ENCODE results near the gene TBC1D5. TPM values are rescaled to one million over a fixed set of nuclear protein-coding genes. Genes with fewer than 3 reads are reported as not detected.

TBC1D5 gene
- total and polyA plus RNA-seq, 2 of the 4 experiments (the other 2 are of a cell fraction): 16.4 to 57.0 TPM

GRCh38 chr3:17423786-17424536, 318.5 kb downstream of the TBC1D5 start:
- Histone ChIP-seq H3K18ac (ENCODE audit: low read depth, low read length) (no peak overlapping the region), H2AK5ac (ENCODE audit: low read depth, low read length) (no peak overlapping the region), H2AFZ (replicated peaks; ENCODE audit: low read length, poor library complexity) (no peak overlapping the region), H2BK20ac (ENCODE audit: low read depth, low read length) (no peak overlapping the region), H3K4me2 (ENCODE audit: low read depth, low read length) (no peak overlapping the region), H3K23ac (ENCODE audit: low read depth, low read length) (no peak overlapping the region), H4K5ac (ENCODE audit: low read depth, low read length) (no peak overlapping the region), H2AK9ac (replicated peaks; ENCODE audit: low read depth, low read length, poor library complexity) (no peak overlapping the region), H3K36me3 (ENCODE audit: control insufficient read depth, insufficient read depth, low read length) (no peaks in the 10 kb centered on the region), H3K4ac (ENCODE audit: low read depth, low read length) (no peak overlapping the region), H2BK15ac (ENCODE audit: low read depth, low read length) (no peak overlapping the region), H3K14ac (replicated peaks; ENCODE audit: low read depth, low read length) (no peak overlapping the region), H3K9me3 (ENCODE audit: control insufficient read depth, insufficient read depth, low read length) (no peaks in the 10 kb centered on the region), H4K8ac (ENCODE audit: low read depth in 2 of 2, low read length in 2 of 2) (no peak overlapping the region), H3K9ac (ENCODE audit: low read depth, low read length) (no peak overlapping the region), H3K56ac (ENCODE audit: extremely low read depth, insufficient read depth, low read length) (no peak overlapping the region), H3K4me1 (ENCODE audit: control insufficient read depth, insufficient read depth, low read length) (no peaks in the 10 kb centered on the region), H3K27me3 (ENCODE audit: control insufficient read depth, insufficient read depth, low read length) (no peaks in the 10 kb centered on the region), H3K79me1 (ENCODE audit: low read depth in 1 of 2, low read length in 2 of 2) (no peaks in the 10 kb centered on the region), H2BK5ac (ENCODE audit: low read depth, low read length, poor library complexity, severe bottlenecking) (no peak overlapping the region), H4K91ac (ENCODE audit: insufficient read depth, low read depth, low read length) (no peak overlapping the region), H3K27ac (ENCODE audit: insufficient read depth, low read length) (no peak overlapping the region), H3K4me3 (ENCODE audit: insufficient read depth, low read depth, low read length) (no peak overlapping the region), H4K20me1 (ENCODE audit: insufficient read depth, low read length) (no peaks in the 10 kb centered on the region), H3K9me1 (ENCODE audit: insufficient read depth, low read length) (no peaks in the 10 kb centered on the region), H2BK120ac (ENCODE audit: low read depth, low read length) (no peak overlapping the region)
- ChIA-PET CTCF (interaction anchor here (1.6 to 2.9 kb wide), 2 partner anchors 10 to 417 kb away, joined by 3 to 21 read pairs; no protein-coding TSS in a partner anchor), POLR2A (ENCODE audit: unreplicated experiment) (no interaction called here)
- dilution Hi-C loops (cut with HindIII; ENCODE audit: low sequenced_read_pairs, unreplicated experiment) (loop anchor here (25.0 kb wide), 1 partner anchor 162 kb away; no protein-coding TSS in a partner anchor), in situ Hi-C loops (cut with MboI; ENCODE audit: low sequenced_read_pairs) (no loop called here), intact Hi-C loops (cut with micrococcal nuclease) (no loop called here)
- DNase-seq (peak; percentile 6), ATAC-seq (ENCODE audit: low read depth) (peak; percentile 40; the same call in 1 of the 2 replicates)
- TF ChIP-seq RAD21 (IDR thresholded peaks at IDR 0.05; ENCODE audit: low read length) (no peak), POLR2A (IDR thresholded peaks at IDR 0.05; ENCODE audit: low read depth, low read length) (no peak), FOS (IDR thresholded peaks at IDR 0.05; ENCODE audit: low read depth, low read length) (no peak), RCOR1 (IDR thresholded peaks at IDR 0.05; ENCODE audit: insufficient replicate concordance, low read length) (no peak), MAFK (IDR thresholded peaks at IDR 0.05; ENCODE audit: low read depth, low read length) (no peak), CEBPB (IDR thresholded peaks at IDR 0.05; ENCODE audit: low read depth, low read length) (no peak), NFE2L2 (IDR thresholded peaks at IDR 0.05; ENCODE audit: low read depth, low read length) (no peak), CHD1 (IDR thresholded peaks at IDR 0.05; ENCODE audit: low read depth, low read length) (no peak), RFX5 (IDR thresholded peaks at IDR 0.05; ENCODE audit: low read depth, low read length) (no peak), BHLHE40 (IDR thresholded peaks at IDR 0.05; ENCODE audit: low read depth, low read length) (no peak), SMC3 (IDR thresholded peaks at IDR 0.05; ENCODE audit: low read depth, low read length) (no peak), MXI1 (IDR thresholded peaks at IDR 0.05; ENCODE audit: borderline replicate concordance, low read depth, low read length) (no peak)
- TF ChIP-seq, protein P1, sequence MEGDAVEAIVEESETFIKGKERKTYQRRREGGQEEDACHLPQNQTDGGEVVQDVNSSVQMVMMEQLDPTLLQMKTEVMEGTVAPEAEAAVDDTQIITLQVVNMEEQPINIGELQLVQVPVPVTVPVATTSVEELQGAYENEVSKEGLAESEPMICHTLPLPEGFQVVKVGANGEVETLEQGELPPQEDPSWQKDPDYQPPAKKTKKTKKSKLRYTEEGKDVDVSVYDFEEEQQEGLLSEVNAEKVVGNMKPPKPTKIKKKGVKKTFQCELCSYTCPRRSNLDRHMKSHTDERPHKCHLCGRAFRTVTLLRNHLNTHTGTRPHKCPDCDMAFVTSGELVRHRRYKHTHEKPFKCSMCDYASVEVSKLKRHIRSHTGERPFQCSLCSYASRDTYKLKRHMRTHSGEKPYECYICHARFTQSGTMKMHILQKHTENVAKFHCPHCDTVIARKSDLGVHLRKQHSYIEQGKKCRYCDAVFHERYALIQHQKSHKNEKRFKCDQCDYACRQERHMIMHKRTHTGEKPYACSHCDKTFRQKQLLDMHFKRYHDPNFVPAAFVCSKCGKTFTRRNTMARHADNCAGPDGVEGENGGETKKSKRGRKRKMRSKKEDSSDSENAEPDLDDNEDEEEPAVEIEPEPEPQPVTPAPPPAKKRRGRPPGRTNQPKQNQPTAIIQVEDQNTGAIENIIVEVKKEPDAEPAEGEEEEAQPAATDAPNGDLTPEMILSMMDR (conservative IDR thresholded peaks at IDR 0.05; ENCODE audit: low read depth, low read length): no peak
- no CpG with 5 or more reads among the region's 4 CpGs for WGBS, 2 experiments (ENCODE audit: extremely low coverage in 2 of 2, insufficient read length in 1 of 2)
- BruUV-seq (replicated peaks): no TSS peak

All from IMR-90 (cell line).